Large intestine (tissue), 3 donors: ENCODE measurements around the gene TLR2. TPM values are rescaled to one million over a fixed set of nuclear protein-coding genes. Genes with fewer than 3 reads are reported as not detected.

Source experiments
- DNase-seq, 2 donors: peaks; one replicate each; pipeline versions ENCODE4 v3.0.0 to v3.0.0-alpha.2; 2013
- H3K27ac ChIP-seq: one replicate; pipeline ENCODE4 v1.5.1; 2013; ENCODE audit warnings: low read length
- H3K27me3 ChIP-seq: 2 replicates; pipeline ENCODE4 v1.6.1; 2013; ENCODE audit warnings: low read length; ENCODE audit not compliant: control insufficient read depth, insufficient read depth
- H3K36me3 ChIP-seq: 2 replicates; pipeline ENCODE4 v1.6.1; 2013; ENCODE audit warnings: low read length; ENCODE audit not compliant: control insufficient read depth, insufficient read depth
- H3K4me1 ChIP-seq: one replicate; pipeline ENCODE4 v1.6.1; 2013; ENCODE audit warnings: low read length; ENCODE audit not compliant: control insufficient read depth, insufficient read depth
- H3K4me3 ChIP-seq: one replicate; pipeline ENCODE4 v1.5.1; 2013; ENCODE audit warnings: low read length
- H3K9me3 ChIP-seq: one replicate; pipeline ENCODE4 v1.6.1; 2013; ENCODE audit warnings: mild to moderate bottlenecking, low read depth, low read length, moderate library complexity; ENCODE audit not compliant: control insufficient read depth
- WGBS: methylation state at CpG from one replicate; pipeline ENCODE4 v1.1.5; 2013; ENCODE audit warnings: low lambda C conversion rate; ENCODE audit not compliant: insufficient coverage; 5-methylcytosine and 5-hydroxymethylcytosine counted together
- polyA plus RNA-seq: library from polyadenylated mRNA; unstranded; fragments of 120-200 nt; gene quantifications from one replicate; pipeline ENCODE4 v1.2.1, GENCODE V29; 2013

Gene TLR2
- polyA plus RNA-seq, 1 donor, result 12.1 TPM

DNA sequence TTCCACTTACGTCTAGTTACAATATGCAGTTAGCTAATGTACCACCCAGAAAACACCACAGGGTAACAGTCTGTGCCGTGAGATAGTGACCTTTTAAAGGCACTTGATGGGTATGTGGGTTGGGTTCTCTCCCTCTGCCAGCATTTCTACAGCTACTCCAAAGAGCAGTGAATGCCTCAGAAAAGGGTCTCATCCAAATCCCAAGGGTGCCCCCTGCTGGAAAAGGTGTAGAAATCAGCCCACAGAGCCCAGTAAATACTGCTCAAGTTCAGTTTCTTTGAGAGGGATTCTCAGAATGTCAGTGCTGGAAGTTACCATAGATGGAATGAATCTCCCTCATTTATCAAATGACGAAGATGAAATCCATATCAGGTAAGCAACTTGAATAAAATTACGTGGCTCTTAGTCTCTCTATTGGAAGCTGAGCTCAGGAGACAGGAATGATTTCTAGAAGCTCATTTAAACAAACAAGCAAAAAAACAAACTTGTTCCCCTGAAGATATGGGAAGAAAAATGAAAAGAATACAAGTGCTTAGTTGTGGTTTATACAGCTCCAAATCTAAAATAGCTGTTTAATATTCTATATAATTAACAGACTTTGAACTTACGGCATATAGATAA is 66.2 kb downstream of the TLR2 start:
- Histone ChIP-seq H3K4me1 (no peaks in the 10 kb centered on the region), H3K27me3 (peaks cover 12% of the 10 kb centered on the region), H3K36me3 (no peaks in the 10 kb centered on the region), H3K9me3 (no peaks in the 10 kb centered on the region), H3K4me3 (no peak overlapping the region), H3K27ac (no peak overlapping the region)
- 100% methylated on average over 1 of the region's 5 CpGs for WGBS
- DNase-seq, result peak; percentile 60

- DNase-seq, result no peak
- Histone ChIP-seq H3K4me3 (no peak overlapping the region), H3K27me3 (peaks cover 49% of the 10 kb centered on the region), H3K9me3 (no peaks in the 10 kb centered on the region), H3K27ac (no peak overlapping the region), H3K4me1 (no peaks in the 10 kb centered on the region), H3K36me3 (no peaks in the 10 kb centered on the region)
- WGBS, result 96% methylated on average over 2 of the region's 2 CpGs
These were observed 71.1 kb downstream of the TLR2 start for GRCh38 chr4:153755186-153755585.

Other genes with a start within 250 kb of the TLR2 start
- gene TMEM131L, start 217.9 kb upstream of the TLR2 start, polyA plus RNA-seq, result 10.8 TPM
- 1.1 TPM for gene RNF175, start 75.7 kb downstream of the TLR2 start, polyA plus RNA-seq
- 3.5 TPM for gene SFRP2, start 104.8 kb downstream of the TLR2 start, polyA plus RNA-seq